ENCODE measurements around the gene NET1.

NET1 gene

DNA sequence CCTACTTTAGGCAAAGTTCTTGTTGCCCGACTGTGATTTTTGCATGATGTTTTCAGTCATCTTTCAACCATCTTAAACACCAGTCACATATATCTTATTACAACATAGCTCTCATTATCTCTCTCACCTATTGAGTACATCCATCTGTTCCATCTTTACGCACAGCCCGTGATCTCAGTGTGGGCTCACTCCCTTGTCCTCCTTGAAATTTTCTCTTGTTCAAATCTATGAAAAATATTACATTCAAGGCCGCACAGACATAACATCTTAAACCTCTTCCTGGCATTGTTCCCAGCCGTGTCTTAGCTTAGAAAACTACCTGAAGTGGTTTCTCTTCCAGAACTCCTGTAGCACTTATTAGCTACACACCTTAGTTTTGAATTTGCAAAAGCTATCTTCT, 32.6 kb downstream of the NET1 start:
- peak; percentile 4 for DNase-seq

DNA sequence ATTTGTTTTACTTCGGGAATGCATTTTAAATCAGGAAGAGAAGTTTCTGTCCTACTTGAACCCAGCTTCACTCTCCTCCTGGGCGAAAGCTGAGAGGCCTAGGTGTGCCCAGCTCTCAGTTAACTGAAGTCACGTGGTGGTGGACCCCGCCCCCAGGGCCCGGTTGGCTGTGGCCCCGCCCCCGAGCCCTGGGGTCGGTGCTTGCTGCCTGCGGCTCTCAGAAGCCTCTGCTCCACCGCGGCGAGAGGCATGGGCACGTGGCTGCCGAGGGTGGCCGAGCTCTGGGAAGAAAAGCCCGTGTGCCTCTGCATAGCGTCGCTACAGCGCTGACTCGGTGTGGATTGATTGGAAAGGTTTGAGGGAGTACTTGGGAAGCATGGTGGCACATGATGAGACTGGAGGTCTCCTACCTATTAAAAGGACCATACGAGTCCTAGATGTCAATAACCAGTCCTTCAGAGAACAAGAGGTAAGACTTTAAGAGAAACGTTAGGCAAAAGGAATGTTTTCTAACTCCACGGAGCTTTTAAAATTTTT, 34.1 kb downstream of the NET1 start:
- peak; percentile 89 for DNase-seq

DNA sequence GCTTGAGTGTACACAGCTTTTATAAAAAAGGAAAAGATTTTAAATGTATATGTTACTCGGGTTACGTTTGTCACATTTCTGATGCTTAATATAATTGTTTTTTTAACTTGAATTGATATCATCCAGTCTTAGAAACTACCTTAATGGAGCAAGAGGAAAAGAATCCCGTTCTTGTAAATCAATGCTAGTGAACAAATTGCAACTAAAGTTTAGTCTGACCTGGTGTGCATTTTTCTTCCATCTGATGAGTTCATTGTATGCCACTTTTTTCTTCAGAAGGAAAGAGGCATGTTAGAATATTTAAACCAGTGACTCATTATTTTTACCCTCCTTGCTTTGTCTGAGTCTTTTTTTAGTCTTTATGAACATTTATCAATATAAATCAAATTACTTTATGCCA, 34.7 kb downstream of the NET1 start:
- DNase-seq: no peak

DNA sequence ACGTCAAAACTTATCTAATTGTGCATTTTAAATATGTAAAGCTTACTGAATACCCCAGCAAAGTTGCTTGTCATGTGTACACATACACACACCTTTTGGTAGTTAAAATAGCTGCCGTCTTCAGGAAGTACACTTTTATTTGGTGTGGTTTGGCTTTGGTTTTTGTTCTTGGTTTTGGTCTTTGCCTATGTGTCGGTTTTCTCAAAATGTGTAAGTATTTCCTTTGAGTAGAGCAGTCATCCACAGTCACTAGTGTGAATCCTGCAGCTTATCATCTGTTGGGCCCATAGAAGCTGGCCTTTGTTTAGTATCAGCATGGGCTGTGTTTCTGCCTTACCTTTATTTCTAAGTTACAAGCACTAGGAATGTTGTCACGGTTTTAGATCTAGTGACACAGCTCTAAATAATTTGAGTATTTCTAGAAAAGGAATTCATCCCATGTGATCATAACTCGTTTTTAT, 35.3 kb downstream of the NET1 start:
- peak; percentile 23 for DNase-seq

DNA sequence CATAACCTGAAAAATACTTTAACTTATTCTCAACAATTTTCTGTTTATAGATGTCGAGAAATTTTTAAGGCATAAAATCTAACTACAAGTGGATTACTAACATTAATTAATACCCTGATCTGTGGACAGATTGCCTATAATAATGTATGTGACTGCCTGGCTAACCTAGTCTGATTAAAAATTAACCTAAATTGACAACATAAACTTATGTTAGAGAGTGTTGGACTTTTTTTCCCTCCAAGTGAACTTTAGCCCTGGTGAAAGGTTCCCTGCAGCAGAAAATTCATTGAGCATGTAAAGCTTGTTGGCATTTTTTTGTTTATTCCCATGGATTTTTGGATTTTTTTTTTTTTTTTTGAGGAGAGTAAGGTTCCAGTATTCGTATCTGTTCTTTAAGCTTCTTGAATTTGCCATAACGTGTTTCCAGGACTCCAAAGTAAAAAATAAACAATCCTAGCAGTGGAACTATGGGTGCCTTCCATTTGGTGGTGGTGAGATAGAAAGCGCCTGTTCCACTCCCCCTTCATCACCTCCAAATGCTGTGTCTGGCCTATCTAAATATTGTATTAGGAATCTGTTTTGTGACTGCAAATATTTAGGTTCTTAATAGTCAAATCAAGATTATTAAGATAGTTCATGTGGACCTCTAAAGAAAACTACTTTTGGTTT, 36.1 kb downstream of the NET1 start:
- DNase-seq: no peak

DNA sequence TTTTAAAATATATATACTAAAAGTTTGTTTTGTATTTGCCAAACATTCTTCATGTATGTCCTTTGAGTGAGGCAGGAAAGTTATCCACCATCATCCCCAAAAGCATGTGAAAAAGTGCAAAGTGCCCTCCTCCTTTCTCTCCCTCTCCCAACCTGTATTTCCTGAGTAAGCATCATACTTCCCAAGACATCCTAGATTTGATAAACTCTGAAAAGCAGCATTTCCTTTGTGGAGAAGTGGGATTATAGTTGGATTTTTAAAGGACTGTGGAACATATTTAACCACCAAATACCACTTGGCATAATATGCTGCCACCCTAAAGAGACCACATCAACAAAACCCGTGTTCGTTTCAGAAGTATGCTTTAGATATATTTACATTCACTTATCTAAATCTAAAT, 36.9 kb downstream of the NET1 start:
- DNase-seq: no peak

DNA sequence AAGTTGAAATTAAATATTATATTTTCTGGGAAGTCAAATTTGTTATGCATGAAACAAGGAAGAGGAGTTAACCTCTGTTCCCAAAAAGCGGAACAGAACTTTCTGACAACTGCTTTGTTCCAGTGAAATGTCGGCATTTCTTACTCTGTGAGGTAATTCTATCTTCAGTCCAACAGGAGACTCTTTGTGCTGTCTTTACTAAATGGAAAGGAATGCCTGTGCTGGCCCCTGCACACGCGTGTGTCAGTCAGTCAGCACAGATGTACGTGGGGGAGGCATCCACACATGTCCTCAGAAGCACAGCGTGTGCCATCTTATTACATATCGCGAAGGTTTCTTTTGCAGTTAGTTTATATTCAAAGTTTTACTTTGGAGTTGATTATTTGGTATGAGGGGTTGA, 37.5 kb downstream of the NET1 start:
- DNase-seq: no peak

DNA sequence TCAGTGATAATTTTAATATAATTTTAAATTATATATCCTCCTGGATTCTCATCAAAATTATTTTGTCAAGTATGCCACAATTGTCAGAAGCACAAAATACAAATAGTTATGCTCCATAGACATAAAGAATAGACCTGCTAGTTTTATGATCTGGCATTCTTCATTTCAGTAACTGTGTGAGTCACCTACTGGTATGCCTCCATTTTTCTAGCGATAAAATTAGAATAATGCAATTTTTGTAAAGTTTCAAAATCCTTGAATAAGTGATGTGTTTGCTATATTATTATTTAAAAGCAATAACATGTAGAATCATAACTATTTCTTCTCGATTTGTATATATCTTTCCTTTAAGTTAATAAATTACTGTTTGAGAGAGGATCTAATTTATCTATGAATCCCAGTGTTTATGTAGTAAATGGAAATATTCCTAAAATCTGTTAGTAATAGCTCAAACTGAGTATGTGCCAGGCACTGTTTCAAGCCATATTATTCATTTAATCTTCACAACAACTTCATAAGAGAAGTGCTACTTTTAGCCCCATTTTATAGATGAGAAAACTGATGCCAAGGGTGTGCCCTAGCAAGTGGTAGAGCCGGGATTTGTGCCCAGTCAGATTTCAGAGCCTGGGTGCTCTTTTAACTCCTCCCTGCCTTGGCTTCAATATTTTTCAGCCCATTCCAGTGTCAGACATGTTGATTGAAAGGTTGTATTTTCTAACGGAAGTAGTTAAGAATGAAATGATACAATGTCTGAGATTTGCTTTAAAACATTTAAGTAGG, 38.4 kb downstream of the NET1 start:
- DNase-seq: no peak

DNA sequence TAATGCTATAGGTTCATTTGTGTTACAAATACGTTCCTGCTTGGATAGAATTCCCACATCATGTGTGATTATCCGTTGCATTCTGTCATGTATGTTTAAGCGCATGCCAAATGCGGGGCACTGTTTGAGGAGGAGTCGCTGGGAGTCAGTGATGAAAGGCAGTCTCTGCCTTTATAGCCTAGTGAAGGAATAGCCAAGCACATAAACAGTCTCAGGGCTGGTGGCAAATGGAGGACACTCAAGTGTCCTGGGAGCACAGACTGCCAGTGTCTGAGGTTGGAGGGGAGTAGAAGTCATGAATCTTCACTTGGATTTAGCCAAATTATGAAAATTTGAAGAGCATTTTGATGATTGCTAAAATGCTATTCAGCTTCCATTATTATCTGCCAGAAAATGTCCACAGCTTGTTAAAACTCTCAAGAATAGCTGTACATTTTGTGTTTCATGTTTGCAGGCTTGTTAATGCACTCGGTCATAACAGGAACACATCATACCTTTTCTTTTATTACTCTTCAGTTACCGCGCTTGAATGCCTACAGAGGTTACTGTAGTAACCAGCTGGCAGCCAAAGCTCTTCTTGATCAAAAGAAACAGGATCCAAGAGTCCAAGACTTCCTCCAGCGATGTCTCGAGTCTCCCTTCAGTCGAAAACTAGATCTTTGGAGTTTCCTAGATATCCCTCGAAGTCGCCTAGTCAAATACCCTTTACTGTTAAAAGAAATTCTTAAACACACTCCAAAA, 41.6 kb downstream of the NET1 start:
- DNase-seq: no peak

DNA sequence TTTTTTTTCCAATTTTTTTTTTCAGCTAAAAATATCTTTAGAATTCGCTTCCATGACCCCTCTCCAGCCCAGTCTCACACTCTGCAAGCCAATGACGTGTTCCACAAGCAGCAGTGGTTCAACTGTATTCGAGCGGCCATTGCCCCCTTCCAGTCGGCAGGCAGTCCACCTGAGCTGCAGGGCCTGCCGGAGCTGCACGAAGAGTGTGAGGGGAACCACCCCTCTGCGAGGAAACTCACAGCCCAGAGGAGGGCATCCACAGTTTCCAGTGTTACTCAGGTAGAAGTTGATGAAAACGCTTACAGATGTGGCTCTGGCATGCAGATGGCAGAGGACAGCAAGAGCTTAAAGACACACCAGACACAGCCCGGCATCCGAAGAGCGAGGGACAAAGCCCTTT, 44.2 kb downstream of the NET1 start:
- DNase-seq: no peak

DNA sequence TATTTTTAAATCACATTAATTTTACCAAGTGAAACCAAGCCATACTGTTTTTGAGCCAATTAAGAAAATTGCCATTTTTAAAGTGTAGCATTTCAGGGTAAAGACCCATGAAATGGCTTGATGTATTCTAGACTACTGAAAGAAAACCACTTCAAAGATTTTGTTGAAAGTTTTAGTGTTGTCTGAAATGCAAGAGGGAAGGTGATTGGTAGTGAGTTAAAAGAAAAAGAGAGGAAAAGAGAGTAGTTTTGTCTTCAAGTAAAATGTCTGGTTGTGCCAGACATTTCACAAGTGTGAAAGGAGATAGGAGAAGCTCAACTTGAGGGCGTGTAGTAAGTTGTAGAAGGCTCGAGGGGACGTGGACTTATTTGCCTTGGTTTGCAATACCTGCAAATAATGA, 45.4 kb downstream of the NET1 start:
- DNase-seq: no peak

DNA sequence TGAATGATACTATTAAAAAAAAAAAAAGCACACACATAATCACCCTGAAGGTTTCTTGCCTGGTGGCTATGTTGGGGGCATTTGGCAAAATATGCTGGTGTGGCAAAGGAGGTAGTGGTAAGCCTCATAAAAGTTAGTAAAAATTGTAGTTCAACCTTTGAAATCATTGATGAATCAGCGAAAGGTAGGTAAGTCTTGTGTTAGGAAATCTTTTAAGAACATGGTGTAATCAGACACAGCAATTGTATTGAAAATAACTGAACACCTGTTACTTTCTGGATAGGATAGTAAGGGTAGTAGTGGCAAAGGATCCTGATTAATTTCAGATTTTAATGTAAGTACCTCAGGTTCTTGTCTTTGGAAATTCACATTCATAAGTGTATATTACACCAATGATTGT, 46.1 kb downstream of the NET1 start:
- no peak for DNase-seq

DNA sequence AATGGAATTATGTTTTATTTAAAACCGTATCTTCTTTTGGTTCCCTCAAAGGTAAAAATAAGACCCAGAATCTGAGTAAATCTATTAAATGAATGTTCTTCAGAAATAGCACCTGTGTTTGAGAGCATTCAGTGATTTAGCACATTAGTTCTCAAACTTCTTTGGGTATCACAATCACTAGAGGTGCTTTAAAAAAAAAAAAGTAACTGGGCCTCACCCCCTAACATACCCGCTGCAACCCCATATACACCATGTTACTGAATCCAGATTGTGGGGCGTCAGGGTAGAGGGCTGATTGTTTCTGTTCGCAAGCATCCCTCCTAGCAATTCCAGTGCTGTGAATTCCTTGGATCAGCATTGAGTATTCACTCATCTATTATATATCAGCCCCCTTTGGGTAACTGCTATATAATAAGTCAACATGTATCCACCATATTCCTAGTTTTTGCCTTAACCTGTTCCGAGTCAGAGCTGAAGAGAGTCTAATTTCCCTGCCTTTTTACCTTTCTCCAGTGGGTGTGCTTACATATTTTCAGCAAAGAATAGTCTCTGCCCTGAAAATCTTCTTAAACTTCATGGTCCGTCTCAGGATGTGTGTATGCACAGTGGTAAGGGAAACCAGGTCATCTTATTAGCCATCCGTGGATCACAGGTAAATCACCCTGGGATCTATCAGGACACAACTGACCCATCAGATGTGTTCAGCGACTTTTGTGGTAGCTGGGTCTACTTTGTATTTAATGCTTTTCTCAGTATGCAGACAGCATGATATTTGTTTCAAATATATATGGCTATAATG, 46.8 kb downstream of the NET1 start:
- DNase-seq: no peak

DNA sequence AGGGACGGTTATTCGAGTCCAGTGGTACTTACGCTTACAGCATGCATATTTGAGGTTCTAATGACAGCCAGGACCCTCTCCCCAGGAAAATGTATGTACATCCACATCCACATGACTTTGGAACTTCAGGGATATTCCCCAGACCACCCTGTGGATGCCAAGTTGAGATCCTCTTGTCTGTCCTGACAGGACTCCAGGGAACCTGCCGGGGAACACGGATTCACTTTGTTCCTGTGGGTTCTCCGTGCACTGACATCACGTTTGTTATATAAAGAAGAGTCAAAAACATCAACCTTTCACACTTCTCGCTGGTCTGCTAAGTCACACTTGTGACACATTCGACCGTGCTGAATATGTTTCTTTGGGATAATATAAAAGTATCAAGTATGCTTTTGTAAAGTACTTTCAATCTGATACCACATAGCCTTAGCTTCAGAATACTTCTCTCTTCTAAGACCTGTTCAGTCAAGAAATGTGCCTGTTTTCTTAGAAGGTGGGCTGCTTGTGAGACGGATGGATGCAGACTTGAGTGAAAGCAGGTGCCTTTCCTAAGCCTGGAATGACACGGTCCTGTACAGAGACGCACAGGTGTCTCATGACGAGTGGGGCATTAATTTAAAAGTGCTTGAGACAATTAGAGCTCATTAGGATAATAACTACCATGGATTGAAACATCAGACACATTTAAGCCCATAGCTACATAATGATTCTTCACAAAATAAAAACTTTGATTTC, 48.3 kb downstream of the NET1 start:
- DNase-seq: no peak

DNA sequence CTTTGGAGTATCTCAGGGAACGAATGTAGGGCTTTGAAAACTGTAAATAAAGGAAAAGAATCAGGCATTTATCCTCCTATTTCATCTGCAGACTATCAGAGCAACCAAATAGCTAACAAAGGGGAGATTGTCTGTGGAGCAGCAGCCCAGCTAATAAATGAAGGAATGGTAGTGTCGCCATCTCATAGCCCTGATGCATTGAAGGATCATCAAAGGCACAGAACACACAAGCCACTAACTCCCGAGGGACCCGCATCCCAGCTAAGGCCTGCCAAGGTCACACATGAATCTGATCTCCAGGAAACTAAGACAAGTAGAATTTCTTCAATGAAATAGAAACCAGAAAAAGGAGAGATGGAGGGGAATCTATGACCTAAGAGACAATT, 48.8 kb downstream of the NET1 start:
- DNase-seq: no peak

DNA sequence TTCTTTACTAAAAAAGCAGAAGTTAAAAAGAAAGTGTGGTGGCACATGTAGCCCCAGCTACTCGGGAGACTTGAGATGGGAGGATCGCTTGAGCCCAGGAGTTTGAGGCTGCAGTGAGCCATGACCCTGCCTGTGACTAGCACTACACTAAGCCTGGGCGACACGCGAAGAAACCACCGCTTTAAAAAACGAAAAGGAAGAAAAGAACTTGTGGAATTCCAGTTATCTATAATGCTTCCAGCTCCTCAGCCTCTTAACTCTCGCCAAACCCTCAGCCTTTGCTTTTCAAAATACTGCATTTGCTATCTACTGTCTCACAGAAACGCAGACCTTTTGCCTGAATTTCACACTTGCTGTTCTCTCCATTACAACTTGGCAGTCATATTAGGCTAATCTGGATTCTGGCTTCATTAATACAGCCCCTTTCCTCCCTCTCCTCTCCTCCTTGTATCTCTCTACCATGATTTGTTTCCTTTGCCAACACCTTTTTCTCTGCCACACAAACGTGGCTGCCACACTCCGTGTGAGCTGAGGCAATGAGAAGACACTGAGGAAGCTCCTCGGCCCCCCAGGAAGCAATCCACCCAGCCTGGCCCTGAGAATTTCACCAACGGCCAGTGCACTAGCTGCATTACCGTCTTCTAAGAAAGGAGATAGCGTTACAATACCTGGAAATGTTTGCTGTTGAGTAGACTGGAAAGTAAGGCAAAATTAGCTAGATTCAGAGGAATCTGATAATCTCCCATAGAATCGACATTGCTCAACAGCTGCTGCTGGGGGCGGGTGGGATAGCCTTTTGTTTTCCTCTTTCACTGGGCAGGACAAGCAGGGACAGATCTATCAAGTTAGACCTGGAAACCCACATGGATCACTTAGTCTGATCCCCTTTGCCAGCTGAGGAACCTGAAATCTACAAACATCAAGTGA, 49.8 kb downstream of the NET1 start:
- DNase-seq: no peak

DNA sequence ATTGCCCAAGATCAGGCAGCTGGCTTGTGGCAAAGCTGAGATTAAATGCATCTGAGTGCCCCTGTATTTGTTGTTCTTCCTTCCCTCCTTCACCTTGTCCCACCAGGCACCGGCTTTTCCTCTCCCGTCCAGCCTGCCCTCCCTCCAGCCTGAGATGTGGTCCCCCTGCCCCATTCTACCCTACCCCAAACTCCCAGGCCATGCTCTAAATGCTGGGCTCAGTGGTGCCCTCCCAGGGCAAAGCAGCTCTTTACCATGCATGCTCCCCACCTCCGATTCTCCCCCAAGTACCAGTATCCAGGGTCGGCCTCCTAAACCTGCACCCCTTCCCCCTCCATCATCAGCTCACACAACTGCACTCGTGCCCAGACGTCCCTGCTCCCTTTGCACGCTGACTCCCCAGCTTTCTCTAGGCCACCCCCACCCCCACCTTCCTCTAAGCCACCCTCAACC, 50.5 kb downstream of the NET1 start:
- DNase-seq: no peak

DNA sequence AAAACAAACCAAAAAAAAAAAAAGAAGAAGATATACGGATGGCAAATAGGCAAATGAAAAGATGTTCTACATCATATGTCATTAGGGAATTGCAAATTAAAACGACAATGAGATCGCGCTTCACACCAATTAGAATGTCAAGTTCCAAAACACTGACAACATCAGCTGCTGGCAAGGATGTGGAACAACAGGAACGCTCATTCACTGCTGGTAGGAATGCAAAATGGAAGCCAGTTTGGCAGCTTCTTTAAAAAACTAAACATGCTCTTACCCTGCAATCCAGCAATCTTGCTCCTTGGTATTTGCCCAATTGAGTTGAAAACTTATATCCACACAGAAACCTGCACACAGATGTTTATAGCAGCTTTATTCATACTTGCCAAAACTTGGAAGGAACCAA, 52.2 kb downstream of the NET1 start:
- no peak for DNase-seq

DNA sequence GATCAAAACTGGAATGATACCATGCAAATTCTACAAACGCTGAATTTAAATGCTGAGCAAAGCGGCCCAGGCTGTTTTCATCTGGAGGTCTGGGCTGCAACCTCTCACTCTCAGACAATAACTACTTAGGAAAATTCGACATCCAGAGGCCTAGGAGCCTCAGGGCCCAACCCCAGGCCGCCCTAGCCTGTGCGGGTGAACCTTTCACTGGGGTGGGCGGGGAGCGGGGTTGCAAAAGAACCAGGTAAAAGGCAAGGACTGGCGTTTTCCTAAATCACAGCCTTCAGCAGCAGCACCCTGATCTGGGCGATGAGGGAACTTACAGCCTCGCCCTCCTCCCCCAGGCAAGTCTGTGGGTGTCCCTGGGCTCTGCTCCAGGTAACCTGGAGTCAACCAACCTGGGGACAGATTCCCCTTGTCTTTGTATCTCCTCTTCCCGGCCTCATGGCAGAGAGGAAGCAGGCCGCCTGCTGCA, 53.7 kb downstream of the NET1 start:
- DNase-seq: no peak

DNA sequence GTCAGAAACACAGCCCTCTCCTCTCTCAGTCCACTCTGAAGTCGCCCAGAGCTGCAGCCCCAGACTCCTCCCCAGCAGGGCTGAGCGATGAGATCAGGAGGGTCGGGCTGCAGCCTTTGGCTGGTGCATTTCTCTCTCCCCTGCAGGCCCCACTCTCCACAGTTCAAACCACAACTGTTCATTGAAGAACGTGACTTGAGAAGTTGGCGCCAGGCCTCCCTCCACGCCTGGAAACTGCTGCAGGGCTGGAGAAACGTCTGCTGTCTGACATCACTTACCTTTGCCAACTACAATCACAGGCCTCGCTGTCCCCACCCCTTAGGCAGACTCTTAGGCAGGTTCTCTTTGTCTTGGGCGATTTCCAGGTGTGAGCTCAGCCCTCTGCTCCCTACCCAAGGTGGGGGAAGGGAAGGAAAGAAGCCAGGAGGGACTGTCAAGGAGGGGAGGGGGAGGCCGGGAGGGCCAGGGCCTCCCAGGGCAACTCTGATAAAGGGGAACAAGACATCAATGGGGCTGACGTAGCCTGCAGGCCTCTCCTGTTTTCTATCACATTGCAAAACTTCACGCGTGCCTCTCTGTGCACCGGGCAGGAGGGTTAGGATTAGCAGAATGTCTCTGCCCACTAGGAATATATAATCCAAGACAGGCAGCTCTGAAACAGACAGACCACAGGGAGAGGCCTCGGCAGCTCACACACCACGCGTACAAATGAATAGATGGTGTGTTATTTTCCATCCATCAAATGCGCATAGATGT, 54.3 kb downstream of the NET1 start:
- DNase-seq: no peak
